Fibroblast of lung (primary cell): ENCODE data around the gene TMEM125. TPM values are rescaled to one million over a fixed set of nuclear protein-coding genes. Genes with fewer than 3 reads are reported as not detected.

Experiments
- DNase-seq, 2 donors: peaks; one replicate each; pipeline versions ENCODE4 v3.0.0 to v3.0.0-alpha.2; 2010; ENCODE audit warnings: low read depth in 2 of 2
- H2AFZ ChIP-seq: 2 replicates; pipeline ENCODE4 v1.5.1; 2012; ENCODE audit warnings: low read length, control low read depth, inconsistent platforms
- H3K27ac ChIP-seq: 2 replicates; pipeline ENCODE4 v1.5.1; 2011; ENCODE audit warnings: low read length, control low read depth; ENCODE audit not compliant: insufficient read depth
- H3K27me3 ChIP-seq: 2 replicates; pipeline ENCODE4 v1.5.1; 2011; ENCODE audit warnings: mild to moderate bottlenecking, low read length; ENCODE audit not compliant: control insufficient read depth, insufficient read depth
- H3K36me3 ChIP-seq: 2 replicates; pipeline ENCODE4 v1.5.1; 2011; ENCODE audit warnings: low read length; ENCODE audit not compliant: control insufficient read depth, insufficient read depth
- H3K4me1 ChIP-seq: 2 replicates; pipeline ENCODE4 v1.5.1; 2011; ENCODE audit warnings: low read length; ENCODE audit not compliant: control insufficient read depth, insufficient read depth; ENCODE audit errors: extremely low read depth
- H3K4me2 ChIP-seq: 2 replicates; pipeline ENCODE4 v1.5.1; 2011; ENCODE audit warnings: low read length, control low read depth; ENCODE audit not compliant: insufficient read depth; ENCODE audit errors: extremely low read depth
- H3K4me3 ChIP-seq, 4 experiments: fragments of 200-600 bp in 1 of 4; sonication (generic) in 1 of 4; replicated peaks in 1 of 4; 2 replicates each; pipeline ENCODE4 v1.5.1; 2011 to 2016; ENCODE audit warnings: low read length in 4 of 4, low read depth in 3 of 4, mild to moderate bottlenecking in 3 of 4, control low read depth in 2 of 4, inconsistent platforms in 1 of 4, mixed read lengths in 1 of 4; ENCODE audit not compliant: insufficient read depth in 1 of 4; ENCODE audit errors: control extremely low read depth in 1 of 4
- H3K79me2 ChIP-seq: 2 replicates; pipeline ENCODE4 v1.5.1; 2012; ENCODE audit warnings: mild to moderate bottlenecking, low read length, inconsistent platforms; ENCODE audit not compliant: control insufficient read depth, insufficient read depth
- H3K9ac ChIP-seq: 2 replicates; pipeline ENCODE4 v1.5.1; 2011; ENCODE audit warnings: mild to moderate bottlenecking, low read length, control low read depth; ENCODE audit not compliant: insufficient read depth
- H3K9me3 ChIP-seq: 2 replicates; pipeline ENCODE4 v1.5.1; 2012; ENCODE audit warnings: low read depth, low read length; ENCODE audit not compliant: control insufficient read depth, insufficient read depth
- H4K20me1 ChIP-seq: 2 replicates; pipeline ENCODE4 v1.5.1; 2011; ENCODE audit warnings: low read length; ENCODE audit not compliant: control insufficient read depth, insufficient read depth; ENCODE audit errors: extremely low read depth
- EZH2 ChIP-seq: IDR thresholded peaks from 2 replicates; pipeline ENCODE4 v1.5.1; 2012; ENCODE audit warnings: low read length, control low read depth, mild to moderate bottlenecking; ENCODE audit errors: missing control alignments
- polyA plus RNA-seq, 2 donors: library from polyadenylated mRNA; depleted of rRNA in 1 of 2; stranded (reverse) in 1 of 2; unstranded in 1 of 2; fragments of >200 nt; gene quantifications; 2 replicates each; pipeline ENCODE4 v1.2.1, GENCODE V29; 2011 to 2012; ENCODE audit warnings: missing spikeins in 1 of 2
- total RNA-seq: library from RNA; depleted of rRNA; stranded (reverse); fragments of >200 nt; gene quantifications from 2 replicates; pipeline ENCODE4 v1.2.1, GENCODE V29; 2014
- TF ChIP-seq, protein P1 (sequence below), 2 donors: IDR thresholded peaks in 1 of 2; conservative IDR thresholded peaks in 1 of 2; 1 replicate in 1 of 2; 2 replicates in 1 of 2; pipeline ENCODE4 v1.5.1; 2011 to 2012; ENCODE audit warnings: low read length in 2 of 2, control low read depth in 1 of 2, inconsistent platforms in 1 of 2, low read depth in 1 of 2, mild to moderate bottlenecking in 1 of 2

The TMEM125 gene
- total and polyA plus RNA-seq, 2 donors (not counting 1 experiment from before 2014, with no cell fraction given) = 0.03 TPM; not detected in 1

DNA sequence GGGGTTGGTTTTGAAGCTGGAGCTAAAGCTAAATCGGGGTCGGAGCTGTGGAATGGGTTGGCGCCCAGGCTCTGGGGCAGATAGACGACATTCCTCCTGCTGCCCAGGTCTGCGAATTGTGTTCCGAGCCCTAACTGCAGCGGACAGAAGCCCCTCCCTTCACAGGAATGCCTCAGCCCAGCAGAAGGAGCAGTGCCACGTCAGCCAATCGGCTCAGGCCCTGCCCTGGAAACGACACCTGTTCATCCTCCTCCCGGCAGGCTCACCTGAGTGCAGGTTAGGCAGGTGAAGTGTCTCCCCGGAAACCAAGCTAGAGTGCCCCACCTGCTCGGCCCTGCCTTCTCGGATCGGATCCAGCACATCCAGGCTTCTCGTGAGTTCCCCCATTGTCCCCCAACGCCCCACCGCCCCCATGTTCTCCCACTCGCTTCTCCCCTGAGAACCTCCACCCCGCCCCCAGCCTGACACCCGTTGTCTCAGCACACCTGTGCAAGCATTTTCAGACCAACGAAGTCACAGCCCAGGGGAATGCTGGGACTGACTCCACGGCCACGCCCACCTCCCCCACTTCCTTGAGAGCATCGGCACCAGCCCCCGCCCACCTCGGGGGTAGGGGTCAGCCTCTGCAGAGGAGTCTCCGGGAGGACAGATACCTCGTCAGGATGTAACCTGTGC, 775 bp downstream of the TMEM125 start:
- TF ChIP-seq EZH2 = no peak
- TF ChIP-seq, protein P1, sequence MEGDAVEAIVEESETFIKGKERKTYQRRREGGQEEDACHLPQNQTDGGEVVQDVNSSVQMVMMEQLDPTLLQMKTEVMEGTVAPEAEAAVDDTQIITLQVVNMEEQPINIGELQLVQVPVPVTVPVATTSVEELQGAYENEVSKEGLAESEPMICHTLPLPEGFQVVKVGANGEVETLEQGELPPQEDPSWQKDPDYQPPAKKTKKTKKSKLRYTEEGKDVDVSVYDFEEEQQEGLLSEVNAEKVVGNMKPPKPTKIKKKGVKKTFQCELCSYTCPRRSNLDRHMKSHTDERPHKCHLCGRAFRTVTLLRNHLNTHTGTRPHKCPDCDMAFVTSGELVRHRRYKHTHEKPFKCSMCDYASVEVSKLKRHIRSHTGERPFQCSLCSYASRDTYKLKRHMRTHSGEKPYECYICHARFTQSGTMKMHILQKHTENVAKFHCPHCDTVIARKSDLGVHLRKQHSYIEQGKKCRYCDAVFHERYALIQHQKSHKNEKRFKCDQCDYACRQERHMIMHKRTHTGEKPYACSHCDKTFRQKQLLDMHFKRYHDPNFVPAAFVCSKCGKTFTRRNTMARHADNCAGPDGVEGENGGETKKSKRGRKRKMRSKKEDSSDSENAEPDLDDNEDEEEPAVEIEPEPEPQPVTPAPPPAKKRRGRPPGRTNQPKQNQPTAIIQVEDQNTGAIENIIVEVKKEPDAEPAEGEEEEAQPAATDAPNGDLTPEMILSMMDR (conservative IDR thresholded peaks at IDR 0.05 in 1 of 2, IDR thresholded peaks at IDR 0.05 in 1 of 2; ENCODE audit: low read depth in 1 of 2, low read length in 2 of 2) = no peak
- peak in 1 of 2 donors; percentile 30 for DNase-seq
- H3K4me2 ChIP-seq = no peak overlapping the region

DNA sequence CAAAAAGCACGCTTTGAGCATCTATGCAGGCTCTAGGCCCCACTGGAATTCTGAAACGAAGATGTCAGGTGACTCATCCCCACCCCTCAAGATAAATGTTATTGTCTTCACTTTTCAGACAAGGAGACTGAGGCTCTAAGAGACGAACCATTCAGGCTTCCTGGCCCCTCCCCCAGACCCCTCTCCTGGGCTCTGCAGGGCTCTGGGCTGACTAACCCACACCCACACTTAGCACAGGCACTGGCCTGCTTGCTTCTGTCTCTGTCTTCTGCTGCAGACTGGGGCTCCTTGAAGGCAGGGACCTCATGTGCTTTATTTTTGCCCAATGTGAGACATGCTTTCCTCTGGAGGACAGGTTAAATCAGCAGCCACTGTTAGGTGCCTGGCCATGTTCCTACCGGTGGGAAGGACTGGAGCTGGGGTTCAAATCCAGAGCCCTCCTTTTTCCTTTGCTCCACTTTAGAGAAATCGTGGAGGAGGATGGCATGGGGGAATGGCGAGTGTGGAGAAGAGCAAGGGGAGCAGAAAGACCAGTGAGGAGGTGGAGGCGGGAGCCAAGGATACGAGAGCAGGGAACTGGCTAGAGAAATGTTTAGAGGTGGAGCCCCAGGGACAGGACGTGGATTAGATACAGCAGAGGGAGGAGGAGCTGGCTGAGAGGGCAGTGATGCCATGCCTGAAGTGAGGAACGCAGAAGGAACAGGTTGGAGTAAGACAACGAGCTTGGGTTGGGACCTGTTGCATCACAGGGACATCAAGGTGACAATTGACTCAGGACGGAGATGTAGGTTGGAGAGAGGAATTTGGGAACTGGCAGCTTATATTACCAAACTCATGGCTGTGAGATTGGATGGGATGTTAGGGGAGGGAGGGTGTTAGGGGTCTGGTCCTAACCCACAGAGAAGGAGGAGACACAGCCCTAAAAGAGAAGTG, 1.7 kb downstream of the TMEM125 start:
- Histone ChIP-seq H3K4me3 (no peak overlapping the region), H3K9me3 (no peaks in the 10 kb centered on the region), H3K27me3 (peaks cover 11% of the 10 kb centered on the region), H3K4me2 (no peak overlapping the region), H4K20me1 (no peaks in the 10 kb centered on the region), H3K79me2 (no peaks in the 10 kb centered on the region), H3K27ac (no peak overlapping the region), H2AFZ (no peak overlapping the region), H3K36me3 (no peaks in the 10 kb centered on the region), H3K9ac (no peak overlapping the region), H3K4me1 (no peaks in the 10 kb centered on the region)
- DNase-seq = peak in 1 of 2 donors; percentile 23
- no peak for TF ChIP-seq EZH2
- TF ChIP-seq, protein P1 (conservative IDR thresholded peaks at IDR 0.05 in 1 of 2, IDR thresholded peaks at IDR 0.05 in 1 of 2; ENCODE audit: low read depth in 1 of 2, low read length in 2 of 2) = no peak

More for the DNA sequence above, 775 bp downstream of the TMEM125 start:
- no peaks in the 10 kb centered on the region for H3K9me3 ChIP-seq
- no peaks in the 10 kb centered on the region for H4K20me1 ChIP-seq
- no peak overlapping the region for H2AFZ ChIP-seq
- H3K27me3 ChIP-seq = peaks cover 11% of the 10 kb centered on the region
- H3K79me2 ChIP-seq = no peaks in the 10 kb centered on the region
- H3K27ac ChIP-seq = no peak overlapping the region
- no peaks in the 10 kb centered on the region for H3K36me3 ChIP-seq
- H3K9ac ChIP-seq = no peak overlapping the region
- H3K4me1 ChIP-seq = no peaks in the 10 kb centered on the region
- H3K4me3 ChIP-seq = no peak overlapping the region

DNA sequence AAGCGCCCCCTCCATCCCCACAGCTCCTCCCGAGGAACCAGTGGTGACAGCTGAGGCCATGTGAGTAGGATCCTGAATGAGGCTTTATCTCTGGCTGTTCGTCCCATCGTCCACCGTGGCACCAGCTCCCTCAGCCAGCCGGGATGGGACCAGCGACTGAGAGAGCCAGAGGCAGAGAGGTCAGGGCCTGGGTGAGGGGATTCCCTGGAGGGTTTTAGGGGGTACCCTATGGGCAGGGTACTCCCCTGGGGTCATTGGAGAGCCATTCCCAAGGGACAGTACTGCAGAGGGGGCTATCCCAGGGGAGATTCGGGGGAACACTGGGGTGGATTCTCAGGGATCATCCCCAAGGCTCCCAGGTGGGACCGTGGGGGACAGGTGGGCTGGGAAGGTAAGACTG, 2.4 kb downstream of the TMEM125 start:
- Histone ChIP-seq H3K9me3 (no peaks in the 10 kb centered on the region), H3K36me3 (no peaks in the 10 kb centered on the region), H3K4me3 (no peak overlapping the region), H2AFZ (no peak overlapping the region), H3K4me2 (no peak overlapping the region), H3K79me2 (no peaks in the 10 kb centered on the region), H4K20me1 (no peaks in the 10 kb centered on the region), H3K9ac (no peak overlapping the region), H3K4me1 (no peaks in the 10 kb centered on the region), H3K27me3 (peaks cover 11% of the 10 kb centered on the region), H3K27ac (no peak overlapping the region)
- no peak for DNase-seq
- TF ChIP-seq, protein P1 (conservative IDR thresholded peaks at IDR 0.05 in 1 of 2, IDR thresholded peaks at IDR 0.05 in 1 of 2; ENCODE audit: low read depth in 1 of 2, low read length in 2 of 2) = no peak
- no peak for TF ChIP-seq EZH2
